WTC11 (cell line): Measurements from ENCODE around the gene RAB13. TPM values are rescaled to one million over a fixed set of nuclear protein-coding genes. Genes with fewer than 3 reads are reported as not detected.

Source experiments
- ATAC-seq: fragments of 200-7000 bp; cut with Tn5 transposase; 2 replicates; pipeline ENCODE4 v1.10.0; 2021; ENCODE audit warnings: mild to moderate bottlenecking, moderate library complexity
- CTCF ChIA-PET: fragments of 300-600 bp; sonication (Branson Sonifier 250); formaldehyde crosslinking; loops from one replicate; lab custom pipeline; 2021; ENCODE audit warnings: antibody characterized with exemption; lab: Charles Lee
- POLR2A ChIA-PET: fragments of 350-600 bp; sonication (Branson Sonifier 250); formaldehyde crosslinking; loops from one replicate; lab custom pipeline; 2021; ENCODE audit warnings: antibody characterized with exemption; lab: Charles Lee
- DNase-seq: peaks from one replicate; pipeline ENCODE4 v3.0.0; 2021; ENCODE audit warnings: low spot score
- H3K27ac Mint-ChIP-seq: 2 replicates; pipeline ENCODE4 v1.8.0; 2021; ENCODE audit warnings: mixed read lengths
- H3K27me3 Mint-ChIP-seq: 2 replicates; pipeline ENCODE4 v1.8.0; 2021; ENCODE audit warnings: low read depth, mild to moderate bottlenecking, moderate library complexity, mixed read lengths
- H3K36me3 Mint-ChIP-seq: 2 replicates; pipeline ENCODE4 v1.8.0; 2021; ENCODE audit warnings: mixed read lengths
- H3K4me1 Mint-ChIP-seq: 2 replicates; pipeline ENCODE4 v1.8.0; 2022; ENCODE audit warnings: mixed read lengths
- H3K4me3 Mint-ChIP-seq: 2 replicates; pipeline ENCODE4 v1.8.0; 2021; ENCODE audit warnings: mild to moderate bottlenecking, moderate library complexity, mixed read lengths
- H3K9me3 Mint-ChIP-seq: 2 replicates; pipeline ENCODE4 v1.8.0; 2021; ENCODE audit warnings: mixed read lengths
- CBFB ChIP-seq: sonication (generic); formaldehyde crosslinking; IDR thresholded peaks from 2 replicates; pipeline ENCODE4 v1.8.1; 2022; ENCODE audit warnings: mild to moderate bottlenecking, low read depth, missing genetic modification reagents
- CDX4 ChIP-seq: fragments of 250-450 bp; sonication (Bioruptor Pico); IDR thresholded peaks from 2 replicates; pipeline ENCODE4 v1.9.0; 2021; ENCODE audit warnings: moderate library complexity, mild to moderate bottlenecking, inconsistent platforms, borderline replicate concordance
- EMX1 ChIP-seq: fragments of 250-450 bp; sonication (Bioruptor Pico); IDR thresholded peaks from 2 replicates; pipeline ENCODE4 v1.8.0; 2021; ENCODE audit warnings: mild to moderate bottlenecking
- FOXK1 ChIP-seq: sonication (generic); formaldehyde crosslinking; IDR thresholded peaks from 2 replicates; pipeline ENCODE4 v1.8.0; 2022; ENCODE audit warnings: mild to moderate bottlenecking, moderate library complexity, missing genetic modification reagents
- FOXP1 ChIP-seq: sonication (generic); formaldehyde crosslinking; IDR thresholded peaks from 2 replicates; pipeline ENCODE4 v1.8.0; 2022; ENCODE audit warnings: missing genetic modification reagents, mild to moderate bottlenecking, moderate library complexity, borderline replicate concordance
- JUN ChIP-seq: sonication (generic); formaldehyde crosslinking; IDR thresholded peaks from 2 replicates; pipeline ENCODE4 v1.8.0; 2023; ENCODE audit warnings: mild to moderate bottlenecking, missing genetic modification reagents
- KAT7 ChIP-seq: sonication (generic); formaldehyde crosslinking; IDR thresholded peaks from 2 replicates; pipeline ENCODE4 v1.8.1; 2023; ENCODE audit warnings: missing genetic modification reagents, mild to moderate bottlenecking, borderline replicate concordance
- MYBL2 ChIP-seq: sonication (generic); formaldehyde crosslinking; IDR thresholded peaks from 2 replicates; pipeline ENCODE4 v1.8.1; 2023; ENCODE audit warnings: mild to moderate bottlenecking, moderate library complexity, missing genetic modification reagents
- NR2C2 ChIP-seq: sonication (generic); formaldehyde crosslinking; IDR thresholded peaks from 2 replicates; pipeline ENCODE4 v1.8.0; 2022; ENCODE audit warnings: mild to moderate bottlenecking, missing genetic modification reagents
- OVOL2 ChIP-seq: fragments of 250-450 bp; sonication (Bioruptor Pico); IDR thresholded peaks from 2 replicates; pipeline ENCODE4 v1.9.0; 2021; ENCODE audit warnings: mild to moderate bottlenecking, borderline replicate concordance
- PRRX2 ChIP-seq: fragments of 250-450 bp; sonication (Bioruptor Pico); IDR thresholded peaks from 2 replicates; pipeline ENCODE4 v1.8.0; 2021; ENCODE audit warnings: mild to moderate bottlenecking
- RELA ChIP-seq: sonication (generic); formaldehyde crosslinking; IDR thresholded peaks from 2 replicates; pipeline ENCODE4 v1.8.1; 2022; ENCODE audit warnings: missing genetic modification reagents, mild to moderate bottlenecking, borderline replicate concordance
- TCF7 ChIP-seq: sonication (generic); formaldehyde crosslinking; IDR thresholded peaks from 2 replicates; pipeline ENCODE4 v1.8.0; 2022; ENCODE audit warnings: mild to moderate bottlenecking, low read depth, missing genetic modification reagents, moderate library complexity
- TP53 ChIP-seq: sonication (generic); formaldehyde crosslinking; IDR thresholded peaks from 2 replicates; pipeline ENCODE4 v1.8.1; 2023; ENCODE audit warnings: mild to moderate bottlenecking, missing genetic modification reagents
- ZNF232 ChIP-seq: sonication (generic); formaldehyde crosslinking; IDR thresholded peaks from 2 replicates; pipeline ENCODE4 v1.8.0; 2022; ENCODE audit warnings: mild to moderate bottlenecking, missing genetic modification reagents
- ZNF396 ChIP-seq: fragments of 250-450 bp; sonication (Bioruptor Pico); IDR thresholded peaks from 2 replicates; pipeline ENCODE4 v1.8.0; 2021; ENCODE audit warnings: mild to moderate bottlenecking, moderate library complexity, borderline replicate concordance
- total RNA-seq: library from RNA; stranded (reverse); gene quantifications from 3 replicates; pipeline ENCODE4 v1.2.3, GENCODE V29; 2021
- TF ChIP-seq, protein P1 (sequence below): fragments of 250-450 bp; sonication (Bioruptor Pico); IDR thresholded peaks from 2 replicates; pipeline ENCODE4 v1.9.0; 2021; ENCODE audit warnings: mild to moderate bottlenecking, borderline replicate concordance
- TF ChIP-seq, protein P2 (sequence below): sonication (generic); formaldehyde crosslinking; IDR thresholded peaks from 2 replicates; pipeline ENCODE4 v1.8.0; 2022; ENCODE audit warnings: mild to moderate bottlenecking, missing genetic modification reagents
- TF ChIP-seq, protein P3 (sequence below): sonication (generic); formaldehyde crosslinking; IDR thresholded peaks from 2 replicates; pipeline ENCODE4 v1.8.0; 2023; ENCODE audit warnings: missing genetic modification reagents
- TF ChIP-seq, protein P4 (sequence below): sonication (generic); formaldehyde crosslinking; IDR thresholded peaks from 2 replicates; pipeline ENCODE4 v1.8.1; 2022; ENCODE audit warnings: low read depth, missing genetic modification reagents, borderline replicate concordance
- TF ChIP-seq, protein P5 (sequence below): sonication (generic); formaldehyde crosslinking; IDR thresholded peaks from 2 replicates; pipeline ENCODE4 v1.8.0; 2022; ENCODE audit warnings: mild to moderate bottlenecking, missing genetic modification reagents
- TF ChIP-seq, protein P6 (sequence below): fragments of 250-450 bp; sonication (Bioruptor Pico); IDR thresholded peaks from 2 replicates; pipeline ENCODE4 v1.8.0; 2021; ENCODE audit warnings: mild to moderate bottlenecking

RAB13 gene
- total RNA-seq, 1 experiment from 2014 or later, result 126 TPM

- TF ChIP-seq, protein P1, sequence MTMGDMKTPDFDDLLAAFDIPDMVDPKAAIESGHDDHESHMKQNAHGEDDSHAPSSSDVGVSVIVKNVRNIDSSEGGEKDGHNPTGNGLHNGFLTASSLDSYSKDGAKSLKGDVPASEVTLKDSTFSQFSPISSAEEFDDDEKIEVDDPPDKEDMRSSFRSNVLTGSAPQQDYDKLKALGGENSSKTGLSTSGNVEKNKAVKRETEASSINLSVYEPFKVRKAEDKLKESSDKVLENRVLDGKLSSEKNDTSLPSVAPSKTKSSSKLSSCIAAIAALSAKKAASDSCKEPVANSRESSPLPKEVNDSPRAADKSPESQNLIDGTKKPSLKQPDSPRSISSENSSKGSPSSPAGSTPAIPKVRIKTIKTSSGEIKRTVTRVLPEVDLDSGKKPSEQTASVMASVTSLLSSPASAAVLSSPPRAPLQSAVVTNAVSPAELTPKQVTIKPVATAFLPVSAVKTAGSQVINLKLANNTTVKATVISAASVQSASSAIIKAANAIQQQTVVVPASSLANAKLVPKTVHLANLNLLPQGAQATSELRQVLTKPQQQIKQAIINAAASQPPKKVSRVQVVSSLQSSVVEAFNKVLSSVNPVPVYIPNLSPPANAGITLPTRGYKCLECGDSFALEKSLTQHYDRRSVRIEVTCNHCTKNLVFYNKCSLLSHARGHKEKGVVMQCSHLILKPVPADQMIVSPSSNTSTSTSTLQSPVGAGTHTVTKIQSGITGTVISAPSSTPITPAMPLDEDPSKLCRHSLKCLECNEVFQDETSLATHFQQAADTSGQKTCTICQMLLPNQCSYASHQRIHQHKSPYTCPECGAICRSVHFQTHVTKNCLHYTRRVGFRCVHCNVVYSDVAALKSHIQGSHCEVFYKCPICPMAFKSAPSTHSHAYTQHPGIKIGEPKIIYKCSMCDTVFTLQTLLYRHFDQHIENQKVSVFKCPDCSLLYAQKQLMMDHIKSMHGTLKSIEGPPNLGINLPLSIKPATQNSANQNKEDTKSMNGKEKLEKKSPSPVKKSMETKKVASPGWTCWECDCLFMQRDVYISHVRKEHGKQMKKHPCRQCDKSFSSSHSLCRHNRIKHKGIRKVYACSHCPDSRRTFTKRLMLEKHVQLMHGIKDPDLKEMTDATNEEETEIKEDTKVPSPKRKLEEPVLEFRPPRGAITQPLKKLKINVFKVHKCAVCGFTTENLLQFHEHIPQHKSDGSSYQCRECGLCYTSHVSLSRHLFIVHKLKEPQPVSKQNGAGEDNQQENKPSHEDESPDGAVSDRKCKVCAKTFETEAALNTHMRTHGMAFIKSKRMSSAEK (CRISPR knock-in tag), result no peak
- TF ChIP-seq, protein P2, sequence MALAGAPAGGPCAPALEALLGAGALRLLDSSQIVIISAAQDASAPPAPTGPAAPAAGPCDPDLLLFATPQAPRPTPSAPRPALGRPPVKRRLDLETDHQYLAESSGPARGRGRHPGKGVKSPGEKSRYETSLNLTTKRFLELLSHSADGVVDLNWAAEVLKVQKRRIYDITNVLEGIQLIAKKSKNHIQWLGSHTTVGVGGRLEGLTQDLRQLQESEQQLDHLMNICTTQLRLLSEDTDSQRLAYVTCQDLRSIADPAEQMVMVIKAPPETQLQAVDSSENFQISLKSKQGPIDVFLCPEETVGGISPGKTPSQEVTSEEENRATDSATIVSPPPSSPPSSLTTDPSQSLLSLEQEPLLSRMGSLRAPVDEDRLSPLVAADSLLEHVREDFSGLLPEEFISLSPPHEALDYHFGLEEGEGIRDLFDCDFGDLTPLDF (CRISPR knock-in tag), result no peak
- TF ChIP-seq ZNF232, result no peak
- no peak for TF ChIP-seq FOXK1 (CRISPR knock-in tag)
- no peak for TF ChIP-seq MYBL2 (CRISPR knock-in tag)
These were observed 34.3 kb downstream of the RAB13 start (continued) for GRCh38 chr1:153951801-153952200.

DNA sequence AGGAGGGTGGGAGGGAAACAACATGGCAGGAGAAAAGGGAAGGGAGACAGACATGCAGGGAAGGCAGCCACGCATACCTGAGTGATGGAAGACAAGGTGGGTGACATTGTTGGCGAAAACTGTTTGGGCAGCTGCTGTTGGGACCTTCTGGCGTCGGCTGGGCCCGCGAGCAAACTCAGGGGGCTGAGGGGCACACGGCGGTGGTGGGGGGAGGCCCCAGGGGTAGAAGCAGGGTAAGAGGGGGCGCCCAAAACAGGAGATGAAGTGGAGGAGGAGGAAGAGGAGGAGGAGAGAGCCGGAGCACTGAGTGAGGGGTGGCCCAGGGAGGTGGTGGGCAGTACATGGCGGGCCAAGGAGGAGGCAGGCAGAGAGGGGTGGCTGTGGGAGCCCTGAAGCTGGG, 35.0 kb downstream of the RAB13 start:
- ChIA-PET POLR2A (no interaction called here), CTCF (no interaction called here)
- DNase-seq (no peak), ATAC-seq (no peak)
- Mint-ChIP-seq H3K4me3 (no peak overlapping the region), H3K9me3 (no peaks in the 10 kb centered on the region), H3K4me1 (peaks cover 7% of the 10 kb centered on the region), H3K27ac (no peak overlapping the region), H3K36me3 (peaks cover 38% of the 10 kb centered on the region), H3K27me3 (no peaks in the 10 kb centered on the region)
- TF ChIP-seq RELA (no peak), CBFB (CRISPR knock-in tag) (no peak), JUN (CRISPR knock-in tag) (no peak), KAT7 (CRISPR knock-in tag) (no peak)
- TF ChIP-seq, protein P3, sequence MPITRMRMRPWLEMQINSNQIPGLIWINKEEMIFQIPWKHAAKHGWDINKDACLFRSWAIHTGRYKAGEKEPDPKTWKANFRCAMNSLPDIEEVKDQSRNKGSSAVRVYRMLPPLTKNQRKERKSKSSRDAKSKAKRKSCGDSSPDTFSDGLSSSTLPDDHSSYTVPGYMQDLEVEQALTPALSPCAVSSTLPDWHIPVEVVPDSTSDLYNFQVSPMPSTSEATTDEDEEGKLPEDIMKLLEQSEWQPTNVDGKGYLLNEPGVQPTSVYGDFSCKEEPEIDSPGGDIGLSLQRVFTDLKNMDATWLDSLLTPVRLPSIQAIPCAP, result no peak

- ATAC-seq (peak; percentile 93), DNase-seq (peak; percentile 91)
- H3K36me3 Mint-ChIP-seq, result peaks cover 29% of the 10 kb centered on the region
- H3K4me1 Mint-ChIP-seq, result peaks cover 13% of the 10 kb centered on the region
- ChIA-PET CTCF (interaction anchor here (0.5 to 2.8 kb wide), 36 partner anchors 9 to 468 kb away, joined by 3 to 27 read pairs (median 4); partner anchors contain the start of genes CHTOP, CREB3L4, CRTC2 and GATAD2B), POLR2A (interaction anchor here (0.6 to 2.3 kb wide), 12 partner anchors 9 to 48 kb away, joined by 3 to 21 read pairs (median 4); partner anchors contain the start of genes CREB3L4, CRTC2, GATAD2B and RAB13)
- no peaks in the 10 kb centered on the region for H3K9me3 Mint-ChIP-seq
- peak within 1 kb of the TSS; percentile 8 for H3K27ac Mint-ChIP-seq
- no peaks in the 10 kb centered on the region for H3K27me3 Mint-ChIP-seq
- H3K4me3 Mint-ChIP-seq, result peak within 1 kb of the TSS; percentile 81
- TF ChIP-seq, protein P4, sequence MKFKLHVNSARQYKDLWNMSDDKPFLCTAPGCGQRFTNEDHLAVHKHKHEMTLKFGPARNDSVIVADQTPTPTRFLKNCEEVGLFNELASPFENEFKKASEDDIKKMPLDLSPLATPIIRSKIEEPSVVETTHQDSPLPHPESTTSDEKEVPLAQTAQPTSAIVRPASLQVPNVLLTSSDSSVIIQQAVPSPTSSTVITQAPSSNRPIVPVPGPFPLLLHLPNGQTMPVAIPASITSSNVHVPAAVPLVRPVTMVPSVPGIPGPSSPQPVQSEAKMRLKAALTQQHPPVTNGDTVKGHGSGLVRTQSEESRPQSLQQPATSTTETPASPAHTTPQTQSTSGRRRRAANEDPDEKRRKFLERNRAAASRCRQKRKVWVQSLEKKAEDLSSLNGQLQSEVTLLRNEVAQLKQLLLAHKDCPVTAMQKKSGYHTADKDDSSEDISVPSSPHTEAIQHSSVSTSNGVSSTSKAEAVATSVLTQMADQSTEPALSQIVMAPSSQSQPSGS, result no peak
- TF ChIP-seq, protein P5, sequence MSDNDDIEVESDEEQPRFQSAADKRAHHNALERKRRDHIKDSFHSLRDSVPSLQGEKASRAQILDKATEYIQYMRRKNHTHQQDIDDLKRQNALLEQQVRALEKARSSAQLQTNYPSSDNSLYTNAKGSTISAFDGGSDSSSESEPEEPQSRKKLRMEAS (CRISPR knock-in tag), result peak; percentile 45; the same call in 1 of the 2 replicates
- TF ChIP-seq OVOL2 (CRISPR knock-in tag) (no peak), EMX1 (CRISPR knock-in tag) (no peak), ZNF396 (CRISPR knock-in tag) (no peak), CBFB (CRISPR knock-in tag) (no peak), TCF7 (CRISPR knock-in tag) (no peak), PRRX2 (no peak), ZNF232 (no peak), FOXP1 (CRISPR knock-in tag) (no peak), TP53 (CRISPR knock-in tag) (no peak), CDX4 (CRISPR knock-in tag) (no peak), NR2C2 (CRISPR knock-in tag) (no peak)
- TF ChIP-seq, protein P6, sequence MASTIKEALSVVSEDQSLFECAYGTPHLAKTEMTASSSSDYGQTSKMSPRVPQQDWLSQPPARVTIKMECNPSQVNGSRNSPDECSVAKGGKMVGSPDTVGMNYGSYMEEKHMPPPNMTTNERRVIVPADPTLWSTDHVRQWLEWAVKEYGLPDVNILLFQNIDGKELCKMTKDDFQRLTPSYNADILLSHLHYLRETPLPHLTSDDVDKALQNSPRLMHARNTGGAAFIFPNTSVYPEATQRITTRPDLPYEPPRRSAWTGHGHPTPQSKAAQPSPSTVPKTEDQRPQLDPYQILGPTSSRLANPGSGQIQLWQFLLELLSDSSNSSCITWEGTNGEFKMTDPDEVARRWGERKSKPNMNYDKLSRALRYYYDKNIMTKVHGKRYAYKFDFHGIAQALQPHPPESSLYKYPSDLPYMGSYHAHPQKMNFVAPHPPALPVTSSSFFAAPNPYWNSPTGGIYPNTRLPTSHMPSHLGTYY (CRISPR knock-in tag), result no peak
These were observed 39.4 kb downstream of the RAB13 start, which contains the start of gene DENND4B for GRCh38 chr1:153946622-153947241. DENND4B (minus strand) TSS chr1:153946718; CDS start chr1:153944374, 2,344 bp downstream.
